Calu3 (cell line): ENCODE results near the gene FBXL5. TPM values are rescaled to one million over a fixed set of nuclear protein-coding genes. Genes with fewer than 3 reads are reported as not detected.
A peak's percentile ranks its signal among the peaks of the same experiment; 100 is the strongest.

Experiments used
- BruUV-seq: library from RNA; stranded (reverse); fragments of 400-500 nt; replicated peaks from 2 replicates; lab custom pipeline; 2021; lab: Mats Ljungman, UMichigan
- CTCF ChIA-PET: fragments of 300-600 bp; sonication (Branson Sonifier 250); formaldehyde crosslinking; loops from one replicate; lab custom pipeline; 2022; ENCODE audit warnings: antibody characterized with exemption; lab: Charles Lee
- DNase-seq: peaks from one replicate; pipeline ENCODE4 v3.0.0; 2022
- H3K27ac Mint-ChIP-seq: one replicate; pipeline ENCODE4 v1.8.0; 2022; ENCODE audit warnings: mixed read lengths; ENCODE audit not compliant: unreplicated experiment
- H3K27me3 Mint-ChIP-seq: one replicate; pipeline ENCODE4 v1.8.0; 2022; ENCODE audit warnings: mixed read lengths; ENCODE audit not compliant: unreplicated experiment
- H3K36me3 Mint-ChIP-seq: one replicate; pipeline ENCODE4 v1.8.0; 2022; ENCODE audit warnings: mild to moderate bottlenecking, moderate library complexity, mixed read lengths; ENCODE audit not compliant: insufficient read depth, unreplicated experiment
- H3K4me1 Mint-ChIP-seq: one replicate; pipeline ENCODE4 v1.8.0; 2022; ENCODE audit warnings: mild to moderate bottlenecking, low read depth, mixed read lengths; ENCODE audit not compliant: unreplicated experiment
- H3K4me3 Mint-ChIP-seq: one replicate; pipeline ENCODE4 v1.8.0; 2022; ENCODE audit warnings: mild to moderate bottlenecking, low read depth, moderate library complexity, mixed read lengths; ENCODE audit not compliant: unreplicated experiment
- H3K9me3 Mint-ChIP-seq: one replicate; pipeline ENCODE4 v1.8.0; 2022; ENCODE audit warnings: low read depth, mixed read lengths; ENCODE audit not compliant: unreplicated experiment
- CTCF ChIP-seq: fragments of 200-600 bp; IDR thresholded peaks from one replicate; pipeline ENCODE4 v1.8.0; 2022; ENCODE audit warnings: antibody characterized with exemption; ENCODE audit not compliant: unreplicated experiment
- intact Hi-C: fragments of 100-400 bp; cut with micrococcal nuclease; formaldehyde crosslinking; loops from one replicate; pipeline ENCODE4 v1.10.0; 2022; ENCODE audit not compliant: unreplicated experiment
- total RNA-seq: library from RNA; stranded (reverse); gene quantifications from 2 replicates; pipeline ENCODE4 v1.2.3, GENCODE V29; 2022

Gene FBXL5
- total RNA-seq, 1 experiment from 2014 or later: 27.0 TPM

GRCh38 chr4:15692602-15693001 is 37.4 kb upstream of the FBXL5 start:
- no TSS peak for BruUV-seq
- DNase-seq: no peak
- CTCF ChIA-PET: no interaction called here
- H3K4me3 Mint-ChIP-seq: no peak overlapping the region
- peaks cover 45% of the 10 kb centered on the region for H3K4me1 Mint-ChIP-seq
- peaks cover 4% of the 10 kb centered on the region for H3K9me3 Mint-ChIP-seq
- no peaks in the 10 kb centered on the region for H3K27me3 Mint-ChIP-seq
- no peak for TF ChIP-seq CTCF
- H3K36me3 Mint-ChIP-seq: peaks cover 15% of the 10 kb centered on the region
- intact Hi-C loops: no loop called here
- H3K27ac Mint-ChIP-seq: peak overlapping the region; percentile 0

GRCh38 chr4:15691346-15692135 is 36.4 kb upstream of the FBXL5 start:
- Mint-ChIP-seq H3K27ac (peak overlapping the region; percentile 73), H3K27me3 (no peaks in the 10 kb centered on the region), H3K36me3 (peaks cover 16% of the 10 kb centered on the region), H3K4me1 (peaks cover 45% of the 10 kb centered on the region), H3K4me3 (no peak overlapping the region), H3K9me3 (no peaks in the 10 kb centered on the region)
- no TSS peak for BruUV-seq
- DNase-seq: no peak
- no peak for TF ChIP-seq CTCF
- CTCF ChIA-PET: no interaction called here
- intact Hi-C loops: no loop called here

GRCh38 chr4:15690020-15690809 is 35.1 kb upstream of the FBXL5 start:
- H3K9me3 Mint-ChIP-seq: peaks cover under 1% of the 10 kb centered on the region
- H3K27ac Mint-ChIP-seq: peak overlapping the region; percentile 73
- DNase-seq: peak; percentile 18
- intact Hi-C loops: no loop called here
- no peaks in the 10 kb centered on the region for H3K27me3 Mint-ChIP-seq
- no peak overlapping the region for H3K4me3 Mint-ChIP-seq
- H3K4me1 Mint-ChIP-seq: peaks cover 48% of the 10 kb centered on the region
- CTCF ChIA-PET: interaction anchor here (0.5 kb wide), 1 partner anchor 66 kb away, joined by 3 read pairs; no protein-coding TSS in a partner anchor
- no peak for TF ChIP-seq CTCF
- no TSS peak for BruUV-seq
- peaks cover 20% of the 10 kb centered on the region for H3K36me3 Mint-ChIP-seq

- Mint-ChIP-seq H3K9me3 (peaks cover 2% of the 10 kb centered on the region), H3K27me3 (no peaks in the 10 kb centered on the region), H3K36me3 (peaks cover 21% of the 10 kb centered on the region), H3K4me1 (peaks cover 47% of the 10 kb centered on the region), H3K27ac (no peak overlapping the region), H3K4me3 (no peak overlapping the region)
- BruUV-seq: no TSS peak
- no peak for DNase-seq
- CTCF ChIA-PET: interaction anchor here (0.6 kb wide), 1 partner anchor 8 kb away, joined by 5 read pairs; no protein-coding TSS in a partner anchor
- intact Hi-C loops: no loop called here
- TF ChIP-seq CTCF: no peak
Observed at GRCh38 chr4:15689540-15689939, 34.4 kb upstream of the FBXL5 start.
